H9 (cell line): ENCODE data around the gene THSD7B. TPM values are rescaled to one million over a fixed set of nuclear protein-coding genes. Genes with fewer than 3 reads are reported as not detected.

Experiments
- DNase-seq: peaks from one replicate; pipeline ENCODE4 v3.0.0-alpha.2; 2017
- H2AFZ ChIP-seq: one replicate; pipeline ENCODE4 v1.6.1; 2013; ENCODE audit warnings: mild to moderate bottlenecking, low read length, control low read depth, moderate library complexity
- H2AK5ac ChIP-seq: 2 replicates; pipeline ENCODE4 v1.6.1; 2013; ENCODE audit warnings: low read length, control low read depth, mixed read lengths; ENCODE audit not compliant: insufficient read length
- H2BK120ac ChIP-seq: one replicate; pipeline ENCODE4 v1.6.1; 2013; ENCODE audit warnings: low read depth, mild to moderate bottlenecking, low read length, control low read depth, inconsistent platforms; ENCODE audit not compliant: poor library complexity, severe bottlenecking
- H2BK12ac ChIP-seq: 2 replicates; pipeline ENCODE4 v1.6.1; 2013; ENCODE audit warnings: low read length, control low read depth, mixed read lengths, low read depth; ENCODE audit not compliant: insufficient read length
- H2BK15ac ChIP-seq: 2 replicates; pipeline ENCODE4 v1.6.1; 2013; ENCODE audit warnings: low read depth, low read length, control low read depth
- H2BK20ac ChIP-seq: one replicate; pipeline ENCODE4 v1.6.1; 2013; ENCODE audit warnings: low read depth, mild to moderate bottlenecking, low read length, control low read depth, inconsistent platforms; ENCODE audit not compliant: poor library complexity, severe bottlenecking
- H2BK5ac ChIP-seq: 2 replicates; pipeline ENCODE4 v1.6.1; 2013; ENCODE audit warnings: low read length, control low read depth, mixed read lengths; ENCODE audit not compliant: insufficient read length
- H3K14ac ChIP-seq: 2 replicates; pipeline ENCODE4 v1.6.1; 2013; ENCODE audit warnings: low read length, control low read depth; ENCODE audit not compliant: insufficient read depth
- H3K18ac ChIP-seq: 2 replicates; pipeline ENCODE4 v1.6.1; 2013; ENCODE audit warnings: low read depth, mild to moderate bottlenecking, mixed read lengths, low read length, control low read depth; ENCODE audit not compliant: insufficient read length
- H3K23ac ChIP-seq: 2 replicates; pipeline ENCODE4 v1.6.1; 2013; ENCODE audit warnings: low read length, control low read depth, mixed read lengths, low read depth; ENCODE audit not compliant: insufficient read length
- H3K23me2 ChIP-seq: 2 replicates; pipeline ENCODE4 v1.6.1; 2013; ENCODE audit warnings: low read depth, mild to moderate bottlenecking, mixed read lengths, low read length, control low read depth; ENCODE audit not compliant: insufficient read length, poor library complexity, severe bottlenecking
- H3K27ac ChIP-seq: 2 replicates; pipeline ENCODE4 v1.5.1; 2013; ENCODE audit warnings: low read length, control low read depth, mixed read lengths, low read depth; ENCODE audit not compliant: insufficient read length
- H3K27me3 ChIP-seq: 2 replicates; pipeline ENCODE4 v1.6.1; 2013; ENCODE audit warnings: low read length, control low read depth, inconsistent platforms; ENCODE audit not compliant: insufficient read depth
- H3K4ac ChIP-seq: 2 replicates; pipeline ENCODE4 v1.6.1; 2013; ENCODE audit warnings: low read depth, mild to moderate bottlenecking, control low read depth, inconsistent platforms, low read length, moderate library complexity
- H3K4me1 ChIP-seq: 2 replicates; pipeline ENCODE4 v1.6.1; 2013; ENCODE audit warnings: low read length, control low read depth, inconsistent platforms; ENCODE audit not compliant: insufficient read depth
- H3K4me2 ChIP-seq: 2 replicates; pipeline ENCODE4 v1.6.1; 2013; ENCODE audit warnings: low read length, control low read depth, mixed read lengths; ENCODE audit not compliant: insufficient read length, insufficient read depth
- H3K56ac ChIP-seq: 2 replicates; pipeline ENCODE4 v1.6.1; 2013; ENCODE audit warnings: low read depth, mild to moderate bottlenecking, mixed read lengths, low read length, control low read depth; ENCODE audit not compliant: insufficient read length
- H3K79me1 ChIP-seq: 2 replicates; pipeline ENCODE4 v1.6.1; 2013; ENCODE audit warnings: low read depth, mild to moderate bottlenecking, moderate library complexity, low read length, control low read depth, inconsistent platforms; ENCODE audit not compliant: insufficient read depth, poor library complexity, severe bottlenecking
- H3K79me2 ChIP-seq: 2 replicates; pipeline ENCODE4 v1.6.1; 2013; ENCODE audit warnings: low read length, control low read depth, inconsistent platforms; ENCODE audit not compliant: insufficient read depth
- H3K9ac ChIP-seq: 2 replicates; pipeline ENCODE4 v1.6.1; 2013; ENCODE audit warnings: low read length, control low read depth, mixed read lengths; ENCODE audit not compliant: insufficient read length; ENCODE audit errors: extremely low read depth
- H3K9me3 ChIP-seq: one replicate; pipeline ENCODE4 v1.6.1; 2013; ENCODE audit warnings: low read depth, low read length, inconsistent platforms; ENCODE audit not compliant: control insufficient read depth
- H3T11ph ChIP-seq: one replicate; pipeline ENCODE4 v1.6.1; 2013; ENCODE audit warnings: mild to moderate bottlenecking, low read length, control low read depth, inconsistent platforms
- H4K20me1 ChIP-seq: one replicate; pipeline ENCODE4 v1.6.1; 2013; ENCODE audit not compliant: control insufficient read depth, insufficient read length, insufficient read depth
- H4K5ac ChIP-seq: 2 replicates; pipeline ENCODE4 v1.6.1; 2013; ENCODE audit warnings: low read depth, mild to moderate bottlenecking, mixed read lengths, low read length, control low read depth; ENCODE audit not compliant: insufficient read length
- H4K8ac ChIP-seq: replicated peaks from 2 replicates; pipeline ENCODE4 v1.6.1; 2013; ENCODE audit warnings: low read length, control low read depth, mixed read lengths, low read depth; ENCODE audit not compliant: insufficient read length
- H4K91ac ChIP-seq: 2 replicates; pipeline ENCODE4 v1.6.1; 2013; ENCODE audit warnings: low read depth, mild to moderate bottlenecking, moderate library complexity, mixed read lengths, low read length, control low read depth; ENCODE audit not compliant: insufficient read length
- H3K27ac Mint-ChIP-seq, 3 experiments: 2 replicates in 2 of 3; 3 replicates in 1 of 3; pipeline ENCODE4 v1.8.0; 2020 to 2021; ENCODE audit warnings: mixed read lengths in 3 of 3, mild to moderate bottlenecking in 1 of 3, moderate library complexity in 1 of 3
- H3K27me3 Mint-ChIP-seq: 2 replicates; pipeline ENCODE4 v1.8.0; 2021; ENCODE audit warnings: low read depth, mild to moderate bottlenecking, moderate library complexity, mixed read lengths
- H3K36me3 Mint-ChIP-seq, 3 experiments: 2 replicates in 2 of 3; 3 replicates in 1 of 3; pipeline ENCODE4 v1.8.0; 2020 to 2021; ENCODE audit warnings: low read depth in 3 of 3, mixed read lengths in 3 of 3; ENCODE audit not compliant: insufficient read depth in 1 of 3
- H3K4me1 Mint-ChIP-seq, 2 experiments: 2 replicates each; pipeline ENCODE4 v1.8.0; 2020; ENCODE audit warnings: mixed read lengths in 2 of 2
- H3K4me3 Mint-ChIP-seq, 2 experiments: 2 replicates in 1 of 2; 3 replicates in 1 of 2; pipeline ENCODE4 v1.8.0; 2020 to 2021; ENCODE audit warnings: mild to moderate bottlenecking in 2 of 2, mixed read lengths in 2 of 2, moderate library complexity in 1 of 2
- H3K9me3 Mint-ChIP-seq, 2 experiments: 2 replicates in 1 of 2; 3 replicates in 1 of 2; pipeline ENCODE4 v1.8.0; 2020; ENCODE audit warnings: mild to moderate bottlenecking in 2 of 2, mixed read lengths in 2 of 2, moderate library complexity in 1 of 2
- WGBS: extraction: QIAGEN DNeasy Blood & Tissue Kit; methylation state at CpG from one replicate; pipeline ENCODE4 v1.1.7; 2013; ENCODE audit warnings: missing lambda C conversion rate, low lambda C conversion rate, mixed read lengths; ENCODE audit not compliant: insufficient read length; ENCODE audit errors: extremely low coverage; 5-methylcytosine and 5-hydroxymethylcytosine counted together
- total RNA-seq: library from RNA; stranded (reverse); gene quantifications from 2 replicates; pipeline ENCODE4 v1.2.1, GENCODE V29; 2021
- TF ChIP-seq, protein P1 (sequence below): fragments of 200-600 bp; sonication (generic); conservative IDR thresholded peaks from 3 replicates; pipeline ENCODE4 v1.8.0; 2021; ENCODE audit warnings: antibody characterized with exemption, mild to moderate bottlenecking

The THSD7B gene
- total RNA-seq, 1 experiment from 2014 or later: 0.85 TPM

DNA sequence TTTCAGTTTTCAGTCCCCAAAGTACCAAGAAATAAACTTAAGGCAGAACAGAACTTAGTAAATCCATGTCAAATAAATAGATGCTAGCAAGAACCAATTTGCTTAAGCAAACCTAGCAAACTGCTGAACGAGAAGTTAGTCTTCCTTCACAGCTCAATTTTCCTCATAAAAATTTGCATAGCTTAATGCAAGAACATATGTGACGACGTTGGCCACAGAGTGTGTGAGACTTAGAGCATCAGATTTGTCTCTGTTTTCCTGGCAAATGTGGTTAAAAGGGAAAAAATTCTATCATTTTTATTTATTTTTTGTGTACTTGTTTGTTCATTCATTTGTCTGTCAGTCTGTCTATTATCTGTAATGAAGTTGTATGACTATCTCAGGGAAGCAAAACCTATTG is 485.7 kb downstream of the THSD7B start:
- H2BK15ac ChIP-seq: no peak overlapping the region
- H3K79me1 ChIP-seq: no peaks in the 10 kb centered on the region
- no peak overlapping the region for H2BK120ac ChIP-seq
- H3K9me3 ChIP-seq: no peaks in the 10 kb centered on the region
- no peak overlapping the region for H2AFZ ChIP-seq
- H3K27me3 Mint-ChIP-seq: no peaks in the 10 kb centered on the region
- DNase-seq: no peak
- H2BK20ac ChIP-seq: no peak overlapping the region
- no peak overlapping the region for H3T11ph ChIP-seq
- no peaks in the 10 kb centered on the region for H3K79me2 ChIP-seq
- H4K20me1 ChIP-seq: no peaks in the 10 kb centered on the region
- H3K9me3 Mint-ChIP-seq: no peaks in the 10 kb centered on the region
- no peak overlapping the region for H2BK12ac ChIP-seq
- H2BK5ac ChIP-seq: no peak overlapping the region
- H2AK5ac ChIP-seq: no peak overlapping the region
- H3K23me2 ChIP-seq: no peaks in the 10 kb centered on the region
- H3K4me2 ChIP-seq: no peak overlapping the region
- H3K4me3 Mint-ChIP-seq: no peak overlapping the region
- H3K27ac Mint-ChIP-seq: no peak overlapping the region
- H4K91ac ChIP-seq: no peak overlapping the region
- no peaks in the 10 kb centered on the region; the same call in 1 of the 2 replicates for H3K4me1 ChIP-seq
- no peak overlapping the region for H3K23ac ChIP-seq
- no peak overlapping the region for H3K4ac ChIP-seq
- no peak overlapping the region for H3K14ac ChIP-seq
- no peak overlapping the region for H4K5ac ChIP-seq
- no peaks in the 10 kb centered on the region for H3K27me3 ChIP-seq
- no peak overlapping the region for H3K56ac ChIP-seq
- no peak overlapping the region for H4K8ac ChIP-seq
- no CpG with 5 or more reads among the region's 3 CpGs for WGBS
- no peaks in the 10 kb centered on the region for H3K36me3 Mint-ChIP-seq
- TF ChIP-seq, protein P1, sequence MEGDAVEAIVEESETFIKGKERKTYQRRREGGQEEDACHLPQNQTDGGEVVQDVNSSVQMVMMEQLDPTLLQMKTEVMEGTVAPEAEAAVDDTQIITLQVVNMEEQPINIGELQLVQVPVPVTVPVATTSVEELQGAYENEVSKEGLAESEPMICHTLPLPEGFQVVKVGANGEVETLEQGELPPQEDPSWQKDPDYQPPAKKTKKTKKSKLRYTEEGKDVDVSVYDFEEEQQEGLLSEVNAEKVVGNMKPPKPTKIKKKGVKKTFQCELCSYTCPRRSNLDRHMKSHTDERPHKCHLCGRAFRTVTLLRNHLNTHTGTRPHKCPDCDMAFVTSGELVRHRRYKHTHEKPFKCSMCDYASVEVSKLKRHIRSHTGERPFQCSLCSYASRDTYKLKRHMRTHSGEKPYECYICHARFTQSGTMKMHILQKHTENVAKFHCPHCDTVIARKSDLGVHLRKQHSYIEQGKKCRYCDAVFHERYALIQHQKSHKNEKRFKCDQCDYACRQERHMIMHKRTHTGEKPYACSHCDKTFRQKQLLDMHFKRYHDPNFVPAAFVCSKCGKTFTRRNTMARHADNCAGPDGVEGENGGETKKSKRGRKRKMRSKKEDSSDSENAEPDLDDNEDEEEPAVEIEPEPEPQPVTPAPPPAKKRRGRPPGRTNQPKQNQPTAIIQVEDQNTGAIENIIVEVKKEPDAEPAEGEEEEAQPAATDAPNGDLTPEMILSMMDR: no peak
- no peak overlapping the region for H3K9ac ChIP-seq
- no peak overlapping the region for H3K27ac ChIP-seq
- peaks cover 0 to 9% of the 10 kb centered on the region in 2 experiments; a peak in 3 of 4 replicates for H3K4me1 Mint-ChIP-seq
- no peak overlapping the region for H3K18ac ChIP-seq
